Calu3 (cell line): ENCODE measurements around the gene APH1B. TPM values are rescaled to one million over a fixed set of nuclear protein-coding genes. Genes with fewer than 3 reads are reported as not detected.
A peak's percentile ranks its signal among the peaks of the same experiment; 100 is the strongest.

Experiments
- BruUV-seq: library from RNA; stranded (reverse); fragments of 400-500 nt; replicated peaks from 2 replicates; lab custom pipeline; 2021; lab: Mats Ljungman, UMichigan
- CTCF ChIA-PET: fragments of 300-600 bp; sonication (Branson Sonifier 250); formaldehyde crosslinking; loops from one replicate; lab custom pipeline; 2022; ENCODE audit warnings: antibody characterized with exemption; lab: Charles Lee
- DNase-seq: peaks from one replicate; pipeline ENCODE4 v3.0.0; 2022
- H3K27ac Mint-ChIP-seq: one replicate; pipeline ENCODE4 v1.8.0; 2022; ENCODE audit warnings: mixed read lengths; ENCODE audit not compliant: unreplicated experiment
- H3K27me3 Mint-ChIP-seq: one replicate; pipeline ENCODE4 v1.8.0; 2022; ENCODE audit warnings: mixed read lengths; ENCODE audit not compliant: unreplicated experiment
- H3K36me3 Mint-ChIP-seq: one replicate; pipeline ENCODE4 v1.8.0; 2022; ENCODE audit warnings: mild to moderate bottlenecking, moderate library complexity, mixed read lengths; ENCODE audit not compliant: insufficient read depth, unreplicated experiment
- H3K4me1 Mint-ChIP-seq: one replicate; pipeline ENCODE4 v1.8.0; 2022; ENCODE audit warnings: mild to moderate bottlenecking, low read depth, mixed read lengths; ENCODE audit not compliant: unreplicated experiment
- H3K4me3 Mint-ChIP-seq: one replicate; pipeline ENCODE4 v1.8.0; 2022; ENCODE audit warnings: mild to moderate bottlenecking, low read depth, moderate library complexity, mixed read lengths; ENCODE audit not compliant: unreplicated experiment
- H3K9me3 Mint-ChIP-seq: one replicate; pipeline ENCODE4 v1.8.0; 2022; ENCODE audit warnings: low read depth, mixed read lengths; ENCODE audit not compliant: unreplicated experiment
- CTCF ChIP-seq: fragments of 200-600 bp; IDR thresholded peaks from one replicate; pipeline ENCODE4 v1.8.0; 2022; ENCODE audit warnings: antibody characterized with exemption; ENCODE audit not compliant: unreplicated experiment
- intact Hi-C: fragments of 100-400 bp; cut with micrococcal nuclease; formaldehyde crosslinking; loops from one replicate; pipeline ENCODE4 v1.10.0; 2022; ENCODE audit not compliant: unreplicated experiment
- total RNA-seq: library from RNA; stranded (reverse); gene quantifications from 2 replicates; pipeline ENCODE4 v1.2.3, GENCODE V29; 2022

APH1B gene
- total RNA-seq, 1 experiment from 2014 or later: 11.4 TPM

GRCh38 chr15:63332367-63333124 is 55.1 kb downstream of the APH1B start:
- H3K9me3 Mint-ChIP-seq: peaks cover 2% of the 10 kb centered on the region
- peak overlapping the region; percentile 24 for H3K27ac Mint-ChIP-seq
- BruUV-seq: no TSS peak
- CTCF ChIA-PET: interaction anchor here (0.6 to 1.7 kb wide), 5 partner anchors 35 to 67 kb away, joined by 3 to 5 read pairs (median 4); no protein-coding TSS in a partner anchor
- H3K4me1 Mint-ChIP-seq: peaks cover 36% of the 10 kb centered on the region
- no peak overlapping the region for H3K4me3 Mint-ChIP-seq
- intact Hi-C loops: no loop called here
- no peaks in the 10 kb centered on the region for H3K27me3 Mint-ChIP-seq
- no peaks in the 10 kb centered on the region for H3K36me3 Mint-ChIP-seq
- TF ChIP-seq CTCF: no peak
- peak; percentile 56 for DNase-seq

GRCh38 chr15:63334821-63335220 is 57.4 kb downstream of the APH1B start:
- Mint-ChIP-seq H3K27me3 (no peaks in the 10 kb centered on the region), H3K4me1 (peaks cover 36% of the 10 kb centered on the region), H3K27ac (no peak overlapping the region), H3K4me3 (no peak overlapping the region), H3K36me3 (no peaks in the 10 kb centered on the region), H3K9me3 (peaks cover 2% of the 10 kb centered on the region)
- no TSS peak for BruUV-seq
- DNase-seq: no peak
- intact Hi-C loops: no loop called here
- CTCF ChIA-PET: no interaction called here
- TF ChIP-seq CTCF: no peak

- peaks cover 36% of the 10 kb centered on the region for H3K4me1 Mint-ChIP-seq
- H3K36me3 Mint-ChIP-seq: no peaks in the 10 kb centered on the region
- H3K9me3 Mint-ChIP-seq: peaks cover 2% of the 10 kb centered on the region
- TF ChIP-seq CTCF: no peak
- H3K27ac Mint-ChIP-seq: no peak overlapping the region
- no peaks in the 10 kb centered on the region for H3K27me3 Mint-ChIP-seq
- intact Hi-C loops: no loop called here
- CTCF ChIA-PET: interaction anchor here (1.2 kb wide), 1 partner anchor 10 kb away, joined by 3 read pairs; no protein-coding TSS in a partner anchor
- no TSS peak for BruUV-seq
- H3K4me3 Mint-ChIP-seq: no peak overlapping the region
- DNase-seq: no peak
Observed at GRCh38 chr15:63335543-63336240, 58.3 kb downstream of the APH1B start.

- DNase-seq: no peak
- BruUV-seq: no TSS peak
- Mint-ChIP-seq H3K9me3 (peaks cover 2% of the 10 kb centered on the region), H3K4me3 (no peak overlapping the region), H3K27ac (no peak overlapping the region), H3K27me3 (no peaks in the 10 kb centered on the region), H3K4me1 (peaks cover 27% of the 10 kb centered on the region), H3K36me3 (no peaks in the 10 kb centered on the region)
- no peak for TF ChIP-seq CTCF
- CTCF ChIA-PET: interaction anchor here (0.7 kb wide), 1 partner anchor 54 kb away, joined by 5 read pairs; no protein-coding TSS in a partner anchor
- intact Hi-C loops: no loop called here
Observed at GRCh38 chr15:63337046-63337445, 59.6 kb downstream of the APH1B start.
